ENCODE measurements around the gene AEBP1.
"Not testable (repeated sequence)": the region's sequence is repeated elsewhere in the genome, so short reads cannot be mapped to it uniquely, and the experiment has no call there.

Gene AEBP1

GRCh38 chr7:44122529-44122928, 18.4 kb downstream of the AEBP1 start:
- no peak for TF ChIP-seq CTCF (IDR thresholded peaks at IDR 0.05; ENCODE audit: control insufficient read depth, extremely low read depth, insufficient read depth)
- peak overlapping the region; percentile 78 for H3K4me3 ChIP-seq (ENCODE audit: low read depth, low read length)
- DNase-seq (ENCODE audit: low read depth), result no peak

- TF ChIP-seq CTCF (IDR thresholded peaks at IDR 0.05; ENCODE audit: control insufficient read depth, extremely low read depth, insufficient read depth), result no peak
- H3K4me3 ChIP-seq (ENCODE audit: low read depth, low read length), result peak within 1 kb of the TSS; percentile 78
- peak; percentile 86 for DNase-seq (ENCODE audit: low read depth)
Measured at GRCh38 chr7:44123190-44124003, 19.3 kb downstream of the AEBP1 start, which contains the start of gene POLD2. POLD2 (minus strand) TSS chr7:44123548; CDS start chr7:44122053, 1,495 bp downstream.

GRCh38 chr7:44124822-44125202, 20.7 kb downstream of the AEBP1 start:
- H3K4me3 ChIP-seq (ENCODE audit: low read depth, low read length), result no peak overlapping the region
- no peak for DNase-seq (ENCODE audit: low read depth)
- no peak for TF ChIP-seq CTCF (IDR thresholded peaks at IDR 0.05; ENCODE audit: control insufficient read depth, extremely low read depth, insufficient read depth)

- DNase-seq (ENCODE audit: low read depth); H3K4me3 ChIP-seq (ENCODE audit: low read depth, low read length): not testable (repeated sequence)
Measured at GRCh38 chr7:44126574-44126973, 22.4 kb downstream of the AEBP1 start.

- DNase-seq (ENCODE audit: low read depth), result no peak
- H3K4me3 ChIP-seq (ENCODE audit: low read depth, low read length), result no peak overlapping the region
- no peak for TF ChIP-seq CTCF (IDR thresholded peaks at IDR 0.05; ENCODE audit: control insufficient read depth, extremely low read depth, insufficient read depth)
Measured at GRCh38 chr7:44127161-44127560, 23.0 kb downstream of the AEBP1 start.

- DNase-seq (ENCODE audit: low read depth), result no peak
- no peak for TF ChIP-seq CTCF (IDR thresholded peaks at IDR 0.05; ENCODE audit: control insufficient read depth, extremely low read depth, insufficient read depth)
- H3K4me3 ChIP-seq (ENCODE audit: low read depth, low read length), result no peak overlapping the region
Measured at GRCh38 chr7:44128721-44129582, 24.8 kb downstream of the AEBP1 start.

Data from LNCaP clone FGC (cell line).